Tibial artery (tissue), 4 donors: ENCODE measurements around the gene THSD7A.

Experiments used
- DNase-seq, 2 donors: peaks; one replicate each; pipeline ENCODE4 v3.0.0-alpha.2; 2019
- H3K27ac ChIP-seq, 2 donors: fragments of 200-600 bp; sonication (generic) in 1 of 2; 1 replicate in 1 of 2; 2 replicates in 1 of 2; pipeline ENCODE4 v1.5.1; 2018 to 2019; ENCODE audit warnings: mild to moderate bottlenecking in 1 of 2
- H3K27me3 ChIP-seq, 2 donors: fragments of 200-600 bp; sonication (generic) in 1 of 2; one replicate each; pipeline versions ENCODE4 v1.5.1 to v1.6.0; 2016 to 2019
- H3K36me3 ChIP-seq, 3 donors: fragments of 200-600 bp; sonication (generic) in 2 of 3; one replicate each; pipeline ENCODE4 v1.5.1; 2016 to 2019; ENCODE audit warnings: mild to moderate bottlenecking in 2 of 3
- H3K4me1 ChIP-seq, 4 donors: fragments of 200-600 bp; sonication (generic) in 2 of 4; 1 replicate in 3 of 4; 2 replicates in 1 of 4; pipeline ENCODE4 v1.5.1; 2016 to 2019
- H3K4me3 ChIP-seq, 2 donors: fragments of 200-600 bp; sonication (generic) in 1 of 2; 1 replicate in 1 of 2; 2 replicates in 1 of 2; pipeline ENCODE4 v1.5.1; 2018 to 2019; ENCODE audit warnings: mild to moderate bottlenecking in 2 of 2
- H3K9me3 ChIP-seq, 3 donors: fragments of 200-600 bp; sonication (generic) in 1 of 3; one replicate each; pipeline ENCODE4 v1.5.1; 2016 to 2019
- CTCF ChIP-seq, 2 experiments: fragments of 200-600 bp in 1 of 2; fragments of 450-650 bp in 1 of 2; IDR thresholded peaks; one replicate each; pipeline ENCODE4 v1.5.1; 2017 to 2019; ENCODE audit warnings: antibody characterized with exemption in 2 of 2, mild to moderate bottlenecking in 1 of 2, moderate library complexity in 1 of 2
- intact Hi-C: fragments of 100-400 bp; cut with DNase I; formaldehyde crosslinking; loops from one replicate; pipeline ENCODE4 v1.15.0; 2023; ENCODE audit warnings: low total_unique reads

THSD7A gene

GRCh38 chr7:11489280-11489679 lies 342.7 kb downstream of the THSD7A start:
- H3K27ac ChIP-seq = no peak overlapping the region
- no peak for TF ChIP-seq CTCF (IDR thresholded peaks at IDR 0.05)
- intact Hi-C loops = no loop called here
- no peaks in the 10 kb centered on the region for H3K36me3 ChIP-seq
- DNase-seq = no peak
- no peaks in the 10 kb centered on the region for H3K27me3 ChIP-seq
- no peaks in the 10 kb centered on the region for H3K9me3 ChIP-seq
- H3K4me1 ChIP-seq = no peaks in the 10 kb centered on the region
- H3K4me3 ChIP-seq = no peak overlapping the region

- intact Hi-C loops = no loop called here
- H3K4me3 ChIP-seq = no peak overlapping the region
- H3K36me3 ChIP-seq = no peaks in the 10 kb centered on the region
- no peaks in the 10 kb centered on the region for H3K27me3 ChIP-seq
- H3K4me1 ChIP-seq = no peaks in the 10 kb centered on the region
- no peak for DNase-seq
- no peaks in the 10 kb centered on the region for H3K9me3 ChIP-seq
- no peak overlapping the region for H3K27ac ChIP-seq
- no peak for TF ChIP-seq CTCF (IDR thresholded peaks at IDR 0.05)
These were observed 345.7 kb downstream of the THSD7A start for GRCh38 chr7:11486271-11486670.

GRCh38 chr7:11485636-11486035 lies 346.4 kb downstream of the THSD7A start:
- no peak overlapping the region for H3K27ac ChIP-seq
- DNase-seq = no peak
- H3K9me3 ChIP-seq = no peaks in the 10 kb centered on the region
- no peak for TF ChIP-seq CTCF (IDR thresholded peaks at IDR 0.05)
- no peaks in the 10 kb centered on the region for H3K4me1 ChIP-seq
- no peak overlapping the region for H3K4me3 ChIP-seq
- H3K27me3 ChIP-seq = no peaks in the 10 kb centered on the region
- H3K36me3 ChIP-seq = no peaks in the 10 kb centered on the region
- intact Hi-C loops = no loop called here

- TF ChIP-seq CTCF (IDR thresholded peaks at IDR 0.05) = no peak
- H3K4me3 ChIP-seq = no peak overlapping the region
- intact Hi-C loops = no loop called here
- no peaks in the 10 kb centered on the region for H3K27me3 ChIP-seq
- H3K9me3 ChIP-seq = no peaks in the 10 kb centered on the region
- DNase-seq = no peak
- H3K27ac ChIP-seq = no peak overlapping the region
- H3K36me3 ChIP-seq = no peaks in the 10 kb centered on the region
- H3K4me1 ChIP-seq = no peaks in the 10 kb centered on the region
These were observed 351.9 kb downstream of the THSD7A start for GRCh38 chr7:11480143-11480542.

- Histone ChIP-seq H3K4me3 (no peak overlapping the region), H3K9me3 (no peaks in the 10 kb centered on the region), H3K27ac (no peak overlapping the region), H3K36me3 (no peaks in the 10 kb centered on the region), H3K27me3 (no peaks in the 10 kb centered on the region), H3K4me1 (no peaks in the 10 kb centered on the region)
- intact Hi-C loops = no loop called here
- no peak for TF ChIP-seq CTCF (IDR thresholded peaks at IDR 0.05)
- no peak for DNase-seq
These were observed 353.1 kb downstream of the THSD7A start for GRCh38 chr7:11478882-11479281.

GRCh38 chr7:11478426-11478825 lies 353.6 kb downstream of the THSD7A start:
- H3K9me3 ChIP-seq = no peaks in the 10 kb centered on the region
- H3K4me3 ChIP-seq = no peak overlapping the region
- intact Hi-C loops = no loop called here
- H3K36me3 ChIP-seq = no peaks in the 10 kb centered on the region
- DNase-seq = no peak
- H3K27ac ChIP-seq = no peak overlapping the region
- H3K4me1 ChIP-seq = no peaks in the 10 kb centered on the region
- no peaks in the 10 kb centered on the region for H3K27me3 ChIP-seq
- no peak for TF ChIP-seq CTCF (IDR thresholded peaks at IDR 0.05)
